GM12865 (cell line): ENCODE measurements around the gene KRTAP2-2.

Experiments used
- DNase-seq: peaks from one replicate; pipeline ENCODE4 v3.0.0; 2010; ENCODE audit warnings: low read depth
- H3K4me3 ChIP-seq: 2 replicates; pipeline ENCODE4 v1.5.1; 2011; ENCODE audit warnings: mild to moderate bottlenecking, low read depth, low read length, control low read depth
- CTCF ChIP-seq: IDR thresholded peaks from 2 replicates; pipeline ENCODE4 v1.5.1; 2011; ENCODE audit warnings: low read length, control low read depth, low read depth, inconsistent platforms; ENCODE audit not compliant: insufficient read depth; ENCODE audit errors: missing control alignments

KRTAP2-2 gene

GRCh38 chr17:41020336-41020735, 34.7 kb downstream of the KRTAP2-2 start:
- no peak for DNase-seq
- no peak for TF ChIP-seq CTCF
- no peak overlapping the region for H3K4me3 ChIP-seq

DNA sequence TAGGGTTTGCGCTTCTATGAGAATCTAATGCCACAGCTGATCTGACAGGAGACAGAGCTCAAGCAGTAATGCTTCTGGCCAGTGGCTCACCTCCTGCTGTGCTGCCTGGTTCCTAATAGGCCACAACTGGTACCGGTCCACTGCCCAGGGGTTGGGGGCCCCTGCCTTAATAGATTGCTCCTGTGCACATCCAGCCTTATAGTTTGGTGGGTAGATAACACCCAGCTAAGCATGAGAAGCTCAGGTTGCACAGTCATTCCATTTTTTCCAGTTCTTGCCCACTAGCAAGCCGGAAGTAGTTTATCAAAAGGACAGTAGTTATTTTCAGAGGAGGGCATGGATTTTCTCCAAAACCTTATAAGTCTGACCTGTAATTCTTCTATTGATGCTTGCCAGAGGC, 35.6 kb downstream of the KRTAP2-2 start:
- TF ChIP-seq CTCF = no peak
- DNase-seq = no peak

GRCh38 chr17:41018541-41018940, 36.5 kb downstream of the KRTAP2-2 start:
- TF ChIP-seq CTCF = no peak

More for the DNA sequence above, 35.6 kb downstream of the KRTAP2-2 start:
- H3K4me3 ChIP-seq = no peak overlapping the region

DNA sequence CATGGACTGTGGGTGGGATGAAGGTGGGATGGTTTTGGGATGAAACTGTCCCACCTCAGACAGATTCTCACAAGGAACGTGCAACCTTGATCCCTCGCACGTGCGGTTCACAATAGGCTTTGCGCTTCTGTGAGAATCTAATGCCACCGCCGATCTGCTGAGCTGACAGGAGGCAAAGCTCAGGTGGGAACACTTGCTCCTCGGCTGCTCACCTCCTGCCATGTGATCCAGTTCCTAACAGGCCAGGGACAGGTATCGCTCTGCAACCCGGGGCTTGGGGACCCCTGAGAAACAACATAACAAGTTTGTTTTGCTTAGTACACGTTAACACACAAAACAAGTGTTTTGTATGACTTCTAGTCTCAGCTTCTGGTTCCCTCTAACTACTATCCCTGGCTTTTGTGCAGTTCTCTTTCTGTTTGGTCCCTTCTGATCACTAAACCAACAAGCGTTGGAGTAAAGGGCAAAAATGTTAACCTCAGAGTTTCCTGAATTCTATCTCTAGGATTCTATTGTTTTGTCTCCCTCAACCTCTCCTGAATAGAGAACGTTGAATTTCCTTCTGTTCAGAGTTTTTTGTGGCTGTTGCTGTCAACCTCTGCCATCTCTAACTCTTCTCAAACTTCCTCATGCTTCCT, 38.3 kb downstream of the KRTAP2-2 start:
- no peak for TF ChIP-seq CTCF
- no peak overlapping the region for H3K4me3 ChIP-seq
- DNase-seq = no peak

More at GRCh38 chr17:41018541-41018940, 36.5 kb downstream of the KRTAP2-2 start:
- H3K4me3 ChIP-seq = no peak overlapping the region
- DNase-seq = no peak

GRCh38 chr17:41015454-41015853, 39.6 kb downstream of the KRTAP2-2 start:
- DNase-seq = no peak
- no peak for TF ChIP-seq CTCF
- H3K4me3 ChIP-seq = no peak overlapping the region

DNA sequence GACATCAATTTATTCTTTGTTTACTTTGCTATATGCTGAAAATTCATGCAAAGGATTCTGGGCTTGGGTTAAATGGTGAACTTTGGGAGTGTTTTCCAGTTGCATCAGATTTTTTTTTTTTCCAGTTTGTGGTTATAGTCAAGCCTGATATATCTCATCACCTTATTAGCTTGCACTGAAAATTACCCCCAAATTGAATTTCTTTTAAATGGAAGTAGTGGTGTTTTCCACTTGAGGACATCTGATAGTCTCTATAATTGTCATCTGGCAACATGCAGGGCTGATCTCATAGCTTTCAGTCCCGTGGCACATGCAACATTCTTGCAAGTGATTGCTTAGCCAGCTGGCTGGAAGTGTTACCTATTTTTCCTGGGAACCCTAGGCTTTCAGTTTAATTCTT, 41.4 kb downstream of the KRTAP2-2 start:
- no peak for DNase-seq
- H3K4me3 ChIP-seq = no peak overlapping the region
- TF ChIP-seq CTCF = no peak

DNA sequence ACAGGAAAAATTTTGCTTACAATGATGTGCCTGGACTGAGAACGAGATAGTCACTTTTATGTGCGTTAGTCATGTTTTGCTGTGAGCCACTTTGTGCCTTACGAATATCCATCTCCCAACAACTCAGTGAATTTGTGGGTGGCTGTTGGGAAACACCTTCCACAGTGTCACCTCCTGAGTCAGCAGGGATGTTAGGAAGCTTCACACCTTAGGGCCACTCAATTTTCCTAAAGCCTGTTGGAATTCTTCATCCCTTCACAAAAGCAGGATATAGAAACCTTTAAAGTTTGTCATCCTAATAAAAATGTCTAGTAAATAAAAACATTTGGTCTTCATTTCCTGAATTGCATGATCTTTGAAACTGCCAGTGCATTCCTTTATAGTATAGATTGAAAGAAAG, 41.8 kb downstream of the KRTAP2-2 start:
- H3K4me3 ChIP-seq = no peak overlapping the region
- no peak for DNase-seq
- no peak for TF ChIP-seq CTCF
